ENCODE data around the gene ATPAF2.

GRCh38 chr17:18038149-18038850, 668 bp downstream of the ATPAF2 start:
- TF ChIP-seq CTCF (IDR thresholded peaks at IDR 0.05; ENCODE audit: low read depth, low read length, poor library complexity, severe bottlenecking) = no peak
- TF ChIP-seq EZH2phosphoT487 (IDR thresholded peaks at IDR 0.05; ENCODE audit: borderline replicate concordance, low read length) = no peak
